Middle frontal gyrus (tissue), 1 donor: ENCODE measurements around the gene HNRNPA2B1.
"Not testable (repeated sequence)": the region's sequence is repeated elsewhere in the genome, so short reads cannot be mapped to it uniquely, and the experiment has no call there.

Source experiments
- DNase-seq: peaks from one replicate; pipeline ENCODE4 v3.0.0-alpha.2; 2015; ENCODE audit warnings: low spot score; ENCODE audit errors: extremely low spot score

HNRNPA2B1 gene

DNA sequence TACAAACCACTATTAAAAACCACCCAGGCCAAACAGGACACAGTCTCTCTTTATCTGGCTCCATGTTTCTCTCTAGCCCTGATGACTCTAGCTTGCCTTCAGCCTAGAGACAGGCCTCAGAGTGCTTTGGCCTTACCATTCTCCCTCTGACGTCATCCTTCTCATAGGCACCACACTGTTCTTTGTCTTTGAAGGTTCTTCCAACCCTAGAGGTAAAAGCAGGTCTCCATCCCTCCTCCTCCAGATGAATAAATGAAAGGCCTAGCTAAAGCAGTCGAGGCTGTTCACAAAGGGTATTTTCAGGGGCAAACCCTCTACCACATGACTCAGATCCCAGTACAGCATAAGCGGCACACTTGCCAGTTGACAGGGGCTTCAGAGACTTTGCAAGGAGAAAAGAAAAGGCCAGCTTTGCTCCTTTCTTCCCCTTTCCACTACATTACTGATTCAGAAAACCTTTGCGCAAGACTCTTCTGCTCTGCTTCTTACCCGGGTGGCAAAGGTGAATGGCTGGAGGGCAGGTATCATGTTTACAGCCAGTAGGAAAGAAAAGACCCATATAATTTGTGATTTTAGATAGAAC is 33.8 kb downstream of the HNRNPA2B1 start:
- DNase-seq = no peak

- no peak for DNase-seq
Measured at GRCh38 chr7:26165950-26166683, 34.4 kb downstream of the HNRNPA2B1 start.

GRCh38 chr7:26163804-26164203 is 36.7 kb downstream of the HNRNPA2B1 start:
- DNase-seq = not testable (repeated sequence)

DNA sequence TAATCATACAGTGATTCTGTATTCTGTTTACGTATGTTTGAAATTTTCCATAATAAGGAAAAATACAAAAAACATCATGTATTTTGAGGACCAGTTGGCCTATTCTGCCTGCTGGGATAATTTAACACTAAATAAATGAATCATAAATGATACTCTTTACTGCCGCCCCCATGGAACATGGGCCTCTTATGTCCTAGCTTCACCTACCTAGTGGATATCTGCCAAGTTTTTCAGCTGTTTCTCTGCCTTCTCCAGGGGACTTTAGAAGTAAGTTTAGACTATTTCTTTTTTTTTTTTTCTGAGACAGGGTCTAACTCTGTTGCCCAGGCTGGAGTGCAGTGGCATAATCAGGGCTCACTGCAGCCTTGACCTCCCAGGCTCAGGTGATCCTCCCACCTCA is 38.1 kb downstream of the HNRNPA2B1 start:
- no peak for DNase-seq

- DNase-seq = no peak
Measured at GRCh38 chr7:26160896-26161295, 39.6 kb downstream of the HNRNPA2B1 start.

GRCh38 chr7:26159243-26159642 is 41.3 kb downstream of the HNRNPA2B1 start:
- no peak for DNase-seq

- DNase-seq = no peak
Measured at GRCh38 chr7:26157520-26158105, 42.9 kb downstream of the HNRNPA2B1 start.

GRCh38 chr7:26156451-26157420 is 43.8 kb downstream of the HNRNPA2B1 start:
- no peak for DNase-seq

- no peak for DNase-seq
Measured at GRCh38 chr7:26155531-26156375, 44.8 kb downstream of the HNRNPA2B1 start.

GRCh38 chr7:26153823-26154783 is 46.4 kb downstream of the HNRNPA2B1 start:
- no peak for DNase-seq

DNA sequence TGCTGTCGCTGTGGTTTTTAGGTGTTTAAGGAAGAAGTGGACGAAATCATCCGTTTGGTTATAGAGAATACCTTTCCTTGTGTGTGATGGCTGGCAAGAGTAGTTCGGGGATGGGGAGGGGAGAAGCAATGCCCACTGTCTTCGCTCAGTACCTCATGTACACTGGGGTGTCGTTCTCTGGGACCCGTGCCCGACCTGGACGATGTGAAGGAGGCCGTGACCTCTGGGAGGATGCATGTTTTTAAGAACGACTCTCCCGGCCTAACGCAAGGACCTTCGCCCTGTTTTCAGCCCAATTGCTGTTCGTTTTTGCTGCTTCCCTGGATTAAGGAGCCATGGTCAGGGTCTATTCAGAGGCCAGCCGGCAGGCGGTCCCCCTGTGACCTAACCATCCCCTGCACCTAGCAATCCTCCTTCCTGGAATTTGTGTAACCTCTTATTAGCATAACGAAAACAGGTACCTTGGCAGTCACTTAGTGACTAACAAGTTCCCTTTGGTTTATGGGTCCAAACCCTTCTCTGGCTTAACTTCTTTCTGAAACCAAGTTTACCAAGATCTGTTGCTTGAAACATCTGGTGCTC is 47.2 kb downstream of the HNRNPA2B1 start:
- DNase-seq = no peak

DNA sequence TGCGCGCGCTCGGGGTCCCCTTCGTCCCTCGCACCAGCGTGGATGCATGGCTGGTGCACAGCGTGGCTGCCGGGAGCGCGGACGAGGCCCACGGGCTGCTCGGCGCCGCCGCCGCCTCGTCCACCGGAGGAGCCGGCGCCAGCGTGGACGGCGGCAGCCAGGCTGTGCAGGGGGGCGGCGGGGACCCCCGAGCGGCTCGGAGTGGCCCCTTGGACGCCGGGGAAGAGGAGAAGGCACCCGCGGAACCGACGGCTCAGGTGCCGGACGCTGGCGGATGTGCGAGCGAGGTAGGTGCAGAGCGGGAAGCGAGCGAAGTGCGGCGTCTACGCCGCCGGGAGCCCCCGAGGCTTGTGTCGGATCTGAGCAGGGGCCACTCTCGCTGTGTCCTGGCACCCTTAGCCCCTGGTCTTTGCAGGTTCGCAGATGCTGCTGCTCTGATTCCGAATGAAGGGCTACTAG is 47.7 kb downstream of the HNRNPA2B1 start:
- DNase-seq = not testable (repeated sequence)

GRCh38 chr7:26151953-26152781 is 48.4 kb downstream of the HNRNPA2B1 start, which contains the start of gene NFE2L3:
NFE2L3 (plus strand) TSS chr7:26152198; CDS start chr7:26152499, 301 bp downstream.
- DNase-seq = peak; percentile 11

- no peak for DNase-seq
Measured at GRCh38 chr7:26151650-26151952, 48.9 kb downstream of the HNRNPA2B1 start.

GRCh38 chr7:26151096-26151495 is 49.5 kb downstream of the HNRNPA2B1 start:
- DNase-seq = no peak

DNA sequence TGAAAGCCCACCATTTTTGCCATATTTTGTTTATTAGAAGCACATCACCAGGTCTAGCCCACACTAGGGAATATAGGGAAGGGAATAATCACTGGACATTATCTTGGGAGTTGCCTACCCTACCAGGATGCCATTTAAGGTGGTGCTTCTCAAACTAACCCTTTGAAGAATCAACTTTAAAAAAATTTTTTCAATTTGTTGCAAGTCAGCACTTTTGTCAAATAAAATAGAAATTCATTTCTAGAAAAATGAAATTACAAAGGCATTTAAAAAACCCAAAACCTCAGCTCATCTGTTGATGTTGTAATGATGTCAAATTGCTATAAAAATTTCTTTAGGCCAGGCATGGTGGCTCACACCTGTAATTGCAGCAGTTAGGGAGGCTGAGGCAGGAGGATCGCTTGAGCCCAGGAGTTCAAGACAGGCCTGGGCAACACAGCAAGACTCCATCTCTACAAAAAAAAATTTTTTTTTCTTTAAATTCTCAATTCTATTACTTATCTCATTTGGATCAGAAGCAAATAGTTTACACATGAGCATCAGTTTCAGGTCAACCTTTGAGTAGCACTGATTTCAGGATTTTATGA is 51.1 kb downstream of the HNRNPA2B1 start:
- no peak for DNase-seq

- DNase-seq = not testable (repeated sequence)
Measured at GRCh38 chr7:26148307-26148700, 52.2 kb downstream of the HNRNPA2B1 start.
